Peyer's patch (tissue), 4 donors: ENCODE measurements around the gene PRR19.

ENCODE experiments used
- POLR2A ChIP-seq, 2 donors: fragments of 450-650 bp; IDR thresholded peaks; one replicate each; pipeline ENCODE4 v1.5.1; 2017; ENCODE audit warnings: antibody characterized with exemption in 2 of 2, mild to moderate bottlenecking in 2 of 2, moderate library complexity in 2 of 2
- TF ChIP-seq, protein P1 (sequence below), 6 experiments: fragments of 450-650 bp in 4 of 6; fragments of 200-600 bp in 2 of 6; sonication (generic) in 1 of 6; IDR thresholded peaks; one replicate each; pipeline ENCODE4 v1.5.1; 2017 to 2019; ENCODE audit warnings: antibody characterized with exemption in 6 of 6, mild to moderate bottlenecking in 3 of 6, moderate library complexity in 1 of 6

DNA sequence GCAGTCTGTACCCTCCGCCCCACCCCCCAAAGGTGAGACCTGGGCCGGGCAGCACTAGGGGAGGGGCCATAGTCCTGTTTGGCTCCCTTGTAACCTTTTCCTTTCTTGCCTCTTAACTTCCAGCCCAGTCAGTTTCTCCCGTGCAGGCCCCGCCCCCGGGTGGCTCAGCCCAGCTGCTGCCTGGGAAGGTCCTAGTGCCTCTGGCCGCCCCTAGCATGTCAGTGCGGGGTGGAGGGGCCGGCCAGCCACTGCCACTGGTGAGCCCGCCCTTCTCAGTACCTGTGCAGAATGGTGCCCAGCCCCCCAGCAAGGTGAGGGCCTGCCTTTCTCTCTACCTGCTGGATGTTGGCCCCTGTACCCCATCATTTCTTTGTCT lies 10.5 kb upstream of the PRR19 start:
- TF ChIP-seq, protein P1, sequence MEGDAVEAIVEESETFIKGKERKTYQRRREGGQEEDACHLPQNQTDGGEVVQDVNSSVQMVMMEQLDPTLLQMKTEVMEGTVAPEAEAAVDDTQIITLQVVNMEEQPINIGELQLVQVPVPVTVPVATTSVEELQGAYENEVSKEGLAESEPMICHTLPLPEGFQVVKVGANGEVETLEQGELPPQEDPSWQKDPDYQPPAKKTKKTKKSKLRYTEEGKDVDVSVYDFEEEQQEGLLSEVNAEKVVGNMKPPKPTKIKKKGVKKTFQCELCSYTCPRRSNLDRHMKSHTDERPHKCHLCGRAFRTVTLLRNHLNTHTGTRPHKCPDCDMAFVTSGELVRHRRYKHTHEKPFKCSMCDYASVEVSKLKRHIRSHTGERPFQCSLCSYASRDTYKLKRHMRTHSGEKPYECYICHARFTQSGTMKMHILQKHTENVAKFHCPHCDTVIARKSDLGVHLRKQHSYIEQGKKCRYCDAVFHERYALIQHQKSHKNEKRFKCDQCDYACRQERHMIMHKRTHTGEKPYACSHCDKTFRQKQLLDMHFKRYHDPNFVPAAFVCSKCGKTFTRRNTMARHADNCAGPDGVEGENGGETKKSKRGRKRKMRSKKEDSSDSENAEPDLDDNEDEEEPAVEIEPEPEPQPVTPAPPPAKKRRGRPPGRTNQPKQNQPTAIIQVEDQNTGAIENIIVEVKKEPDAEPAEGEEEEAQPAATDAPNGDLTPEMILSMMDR (IDR thresholded peaks at IDR 0.05), result no peak
- no peak for TF ChIP-seq POLR2A (IDR thresholded peaks at IDR 0.05)
